SK-N-SH (cell line): Measurements from ENCODE around the gene ACSBG1. TPM values are rescaled to one million over a fixed set of nuclear protein-coding genes. Genes with fewer than 3 reads are reported as not detected.

Experiments used
- CTCF ChIA-PET: fragments of 300-600, 350-600 bp; formaldehyde crosslinking; extraction: SDS; loops from one replicate; lab custom pipeline; 2021; lab: Yijun Ruan, JAX
- POLR2A ChIA-PET: fragments of 350-600 bp; sonication (Branson Sonifier 250); formaldehyde crosslinking; extraction: SDS; loops from one replicate; lab custom pipeline; 2020; ENCODE audit warnings: antibody characterized with exemption, inconsistent platforms; lab: Yijun Ruan, JAX
- DNase-seq: peaks from one replicate; pipeline ENCODE4 v3.0.0; 2012
- H2AFZ ChIP-seq: fragments of 200-600 bp; sonication (generic); 2 replicates; pipeline ENCODE4 v1.8.1; 2016; ENCODE audit warnings: antibody characterized with exemption, mild to moderate bottlenecking, low read depth
- H3F3A ChIP-seq: fragments of 200-600 bp; sonication (generic); replicated peaks from 2 replicates; pipeline ENCODE3; 2016; ENCODE audit warnings: antibody characterized with exemption, mild to moderate bottlenecking; ENCODE audit not compliant: insufficient read depth
- H3K27ac ChIP-seq, 2 experiments: fragments of 200-500 bp in 1 of 2; fragments of 200-600 bp in 1 of 2; sonication (Bioruptor generic) in 1 of 2; sonication (generic), shearing (Covaris generic) in 1 of 2; 2 replicates each; pipeline versions ENCODE4 v1.5.1 to v1.6.1; 2014 to 2016; ENCODE audit warnings: low read depth in 2 of 2, inconsistent platforms in 1 of 2, low read length in 1 of 2, mild to moderate bottlenecking in 1 of 2, mixed read lengths in 1 of 2
- H3K27me3 ChIP-seq: fragments of 200-600 bp; sonication (generic), shearing (Covaris generic); 2 replicates; pipeline ENCODE4 v1.6.1; 2016; ENCODE audit warnings: mixed run types; ENCODE audit not compliant: insufficient read depth
- H3K36me3 ChIP-seq, 2 experiments: fragments of 200-500 bp in 1 of 2; fragments of 200-600 bp in 1 of 2; sonication (Bioruptor generic) in 1 of 2; sonication (generic) in 1 of 2; replicated peaks in 1 of 2; 2 replicates each; pipeline versions ENCODE3 to v1.5.1; 2014 to 2016; ENCODE audit warnings: low read length in 1 of 2, mild to moderate bottlenecking in 1 of 2; ENCODE audit not compliant: insufficient read depth in 2 of 2, control insufficient read depth in 1 of 2
- H3K4me1 ChIP-seq, 2 experiments: fragments of 200-500 bp in 1 of 2; fragments of 200-600 bp in 1 of 2; sonication (Bioruptor generic) in 1 of 2; sonication (generic), shearing (Covaris generic) in 1 of 2; 2 replicates each; pipeline versions ENCODE4 v1.5.1 to v1.6.1; 2014 to 2016; ENCODE audit warnings: low read depth in 1 of 2, low read length in 1 of 2, mixed run types in 1 of 2; ENCODE audit not compliant: insufficient read depth in 2 of 2, control insufficient read depth in 1 of 2
- H3K4me2 ChIP-seq: fragments of 200-600 bp; sonication (generic), shearing (Covaris generic); 2 replicates; pipeline ENCODE4 v1.6.1; 2017; ENCODE audit warnings: mixed run types
- H3K4me3 ChIP-seq, 2 experiments: fragments of 200-500 bp in 1 of 2; fragments of 200-600 bp in 1 of 2; sonication (Bioruptor generic) in 1 of 2; sonication (generic), shearing (Covaris generic) in 1 of 2; 2 replicates each; pipeline versions ENCODE4 v1.5.1 to v1.8.1; 2014 to 2016; ENCODE audit warnings: low read depth in 2 of 2, inconsistent platforms in 1 of 2, low read length in 1 of 2, mild to moderate bottlenecking in 1 of 2, mixed read lengths in 1 of 2, moderate library complexity in 1 of 2
- H3K79me2 ChIP-seq: fragments of 200-600 bp; sonication (generic); 2 replicates; pipeline ENCODE4 v1.8.1; 2017; ENCODE audit warnings: mild to moderate bottlenecking; ENCODE audit not compliant: insufficient read depth
- H3K9ac ChIP-seq: fragments of 200-600 bp; sonication (generic); 2 replicates; pipeline ENCODE4 v1.6.1; 2017; ENCODE audit warnings: mixed run types
- H3K9me2 ChIP-seq: fragments of 200-600 bp; sonication (generic); 2 replicates; pipeline ENCODE4 v1.6.1; 2017; ENCODE audit warnings: mixed run types
- H3K9me3 ChIP-seq: fragments of 200-600 bp; sonication (generic); 2 replicates; pipeline ENCODE4 v1.6.1; 2017; ENCODE audit warnings: mixed run types, mild to moderate bottlenecking, moderate library complexity
- H4K20me1 ChIP-seq: fragments of 200-600 bp; sonication (generic); 2 replicates; pipeline ENCODE4 v1.6.1; 2017; ENCODE audit warnings: mild to moderate bottlenecking, mixed run types; ENCODE audit not compliant: insufficient read depth
- CHD2 ChIP-seq: fragments of 150-350 bp; IDR thresholded peaks from 2 replicates; pipeline ENCODE4 v1.6.1; 2018; ENCODE audit warnings: low read length; ENCODE audit not compliant: partially characterized antibody
- FOSL2 ChIP-seq: IDR thresholded peaks from 2 replicates; pipeline ENCODE4 v1.4.0; 2012; ENCODE audit warnings: low read depth, mild to moderate bottlenecking, moderate library complexity, borderline replicate concordance
- GABPA ChIP-seq: IDR thresholded peaks from 2 replicates; pipeline ENCODE4 v1.4.0; 2012; ENCODE audit warnings: low read depth, mild to moderate bottlenecking
- GATA2 ChIP-seq: sonication (generic); formaldehyde crosslinking; IDR thresholded peaks from 2 replicates; pipeline ENCODE4 v1.5.0; 2020; ENCODE audit warnings: mild to moderate bottlenecking, missing genetic modification reagents
- JUND ChIP-seq: IDR thresholded peaks from 2 replicates; pipeline ENCODE4 v1.4.0; 2012
- MAX ChIP-seq: IDR thresholded peaks from 2 replicates; pipeline ENCODE4 v1.4.0; 2012; ENCODE audit warnings: low read depth
- MEF2A ChIP-seq: IDR thresholded peaks from 2 replicates; pipeline ENCODE4 v1.4.0; 2012; ENCODE audit warnings: low read depth, borderline replicate concordance
- NFIC ChIP-seq: IDR thresholded peaks from 2 replicates; pipeline ENCODE4 v1.4.0; 2012; ENCODE audit warnings: borderline replicate concordance
- POLR2AphosphoS5 ChIP-seq: IDR thresholded peaks from 2 replicates; pipeline ENCODE4 v1.6.1; 2012; ENCODE audit warnings: low read depth, low read length
- RAD21 ChIP-seq: IDR thresholded peaks from 2 replicates; pipeline ENCODE4 v1.6.1; 2012; ENCODE audit warnings: mild to moderate bottlenecking, low read length
- RCOR1 ChIP-seq: fragments of 150-350 bp; IDR thresholded peaks from 2 replicates; pipeline ENCODE4 v1.6.1; 2017; ENCODE audit warnings: antibody characterized with exemption, low read length
- REST ChIP-seq: IDR thresholded peaks from 2 replicates; pipeline ENCODE4 v1.6.1; 2012; ENCODE audit warnings: mild to moderate bottlenecking, low read depth, low read length, moderate library complexity
- RFX5 ChIP-seq: IDR thresholded peaks from 2 replicates; pipeline ENCODE4 v1.6.1; 2012; ENCODE audit warnings: mild to moderate bottlenecking, improper control_type of control experiment, low read length
- SIN3A ChIP-seq: IDR thresholded peaks from 2 replicates; pipeline ENCODE4 v1.6.1; 2012; ENCODE audit warnings: low read depth, mild to moderate bottlenecking, low read length, moderate library complexity, borderline replicate concordance
- TAF1 ChIP-seq: IDR thresholded peaks from 2 replicates; pipeline ENCODE4 v1.6.1; 2012; ENCODE audit warnings: low read depth, mild to moderate bottlenecking, low read length, moderate library complexity, borderline replicate concordance
- TCF12 ChIP-seq: IDR thresholded peaks from 2 replicates; pipeline ENCODE4 v1.4.0; 2012
- WGBS: methylation state at CpG from one replicate; pipeline ENCODE4 v1.1.6; 2017; ENCODE audit warnings: low lambda C conversion rate; 5-methylcytosine and 5-hydroxymethylcytosine counted together
- polyA plus RNA-seq, 3 experiments: library from polyadenylated mRNA; depleted of rRNA; stranded (reverse); fragments of >200 nt; gene quantifications; 2 replicates each; pipeline ENCODE4 v1.2.3, GENCODE V29; 2012
- TF ChIP-seq, protein P1 (sequence below): IDR thresholded peaks from 2 replicates; pipeline ENCODE4 v1.4.0; 2012; ENCODE audit warnings: low read depth, borderline replicate concordance
- TF ChIP-seq, protein P2 (sequence below): fragments of 150-350 bp; IDR thresholded peaks from 2 replicates; pipeline ENCODE4 v1.6.1; 2017; ENCODE audit warnings: antibody characterized with exemption, low read length, low read depth, borderline replicate concordance
- TF ChIP-seq, protein P3 (sequence below): fragments of 150-350 bp; IDR thresholded peaks from 2 replicates; pipeline ENCODE4 v1.6.1; 2016; ENCODE audit warnings: mild to moderate bottlenecking, low read depth, low read length

ACSBG1 gene
- polyA plus RNA-seq, 1 of the 3 experiments (the other 2 are of a cell fraction), result under 0.01 TPM

DNA sequence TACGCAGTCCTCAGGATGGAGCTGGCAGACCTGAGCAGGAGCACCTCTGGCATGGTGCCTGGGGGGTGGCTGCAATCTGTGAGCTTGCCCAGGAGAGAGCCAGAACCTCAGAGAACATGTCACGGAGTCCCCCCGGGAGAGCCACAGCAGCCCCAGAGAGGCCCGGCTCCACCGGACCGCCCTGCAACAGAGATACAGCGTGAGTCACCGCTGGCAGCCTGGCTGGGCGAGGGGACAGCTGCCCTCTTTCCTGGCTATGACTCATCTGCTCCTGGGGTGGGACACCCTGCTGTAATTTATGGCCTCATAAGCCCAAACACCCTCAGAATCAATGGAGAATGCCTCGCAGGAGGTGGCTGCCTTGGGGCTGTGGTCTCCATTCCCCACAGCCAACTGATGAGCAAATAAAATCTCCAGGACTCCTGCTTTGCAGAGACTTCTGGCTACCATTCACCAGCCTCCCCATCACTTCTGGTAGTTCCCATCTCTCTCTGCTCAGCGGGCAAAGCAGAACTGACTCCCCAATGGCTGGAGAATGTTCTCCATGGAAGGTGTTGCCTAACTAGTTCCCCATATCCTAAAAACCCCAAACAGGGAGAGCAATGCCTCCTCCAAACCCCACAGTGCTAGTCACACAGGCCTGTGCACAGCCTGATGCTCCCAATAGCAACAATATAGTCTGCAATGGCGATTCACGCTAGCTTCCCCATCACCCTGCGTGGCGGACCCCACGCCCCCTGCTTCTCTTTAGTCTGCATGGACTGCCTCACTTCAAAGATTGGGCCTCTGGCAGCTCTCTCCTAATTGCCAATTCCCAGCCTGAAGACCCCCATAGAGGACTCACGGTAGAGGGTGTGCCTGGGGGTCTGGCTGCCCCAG is 21.6 kb downstream of the ACSBG1 start (continued):
- no peak for TF ChIP-seq GABPA
- TF ChIP-seq, protein P1, sequence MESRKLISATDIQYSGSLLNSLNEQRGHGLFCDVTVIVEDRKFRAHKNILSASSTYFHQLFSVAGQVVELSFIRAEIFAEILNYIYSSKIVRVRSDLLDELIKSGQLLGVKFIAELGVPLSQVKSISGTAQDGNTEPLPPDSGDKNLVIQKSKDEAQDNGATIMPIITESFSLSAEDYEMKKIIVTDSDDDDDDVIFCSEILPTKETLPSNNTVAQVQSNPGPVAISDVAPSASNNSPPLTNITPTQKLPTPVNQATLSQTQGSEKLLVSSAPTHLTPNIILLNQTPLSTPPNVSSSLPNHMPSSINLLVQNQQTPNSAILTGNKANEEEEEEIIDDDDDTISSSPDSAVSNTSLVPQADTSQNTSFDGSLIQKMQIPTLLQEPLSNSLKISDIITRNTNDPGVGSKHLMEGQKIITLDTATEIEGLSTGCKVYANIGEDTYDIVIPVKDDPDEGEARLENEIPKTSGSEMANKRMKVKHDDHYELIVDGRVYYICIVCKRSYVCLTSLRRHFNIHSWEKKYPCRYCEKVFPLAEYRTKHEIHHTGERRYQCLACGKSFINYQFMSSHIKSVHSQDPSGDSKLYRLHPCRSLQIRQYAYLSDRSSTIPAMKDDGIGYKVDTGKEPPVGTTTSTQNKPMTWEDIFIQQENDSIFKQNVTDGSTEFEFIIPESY, result 0 out of 2 replicates have a peak, but pooled peaks have one; percentile 31
- no peak for TF ChIP-seq RFX5
- peak; percentile 91 for TF ChIP-seq TCF12
- no peak for TF ChIP-seq TAF1
- TF ChIP-seq FOSL2, result peak; percentile 98
- no peak for TF ChIP-seq CHD2
- peak; percentile 97 for TF ChIP-seq JUND
- no peak for TF ChIP-seq POLR2AphosphoS5
- TF ChIP-seq SIN3A, result no peak
- TF ChIP-seq MEF2A, result 0 out of 2 replicates have a peak, but pooled peaks have one; percentile 25

GRCh38 chr15:78212008-78212407 is 22.4 kb downstream of the ACSBG1 start:
- Histone ChIP-seq H3K79me2 (no peaks in the 10 kb centered on the region), H3K9ac (no peak overlapping the region), H3K36me3 (no peaks in the 10 kb centered on the region), H3K9me2 (no peaks in the 10 kb centered on the region), H4K20me1 (no peaks in the 10 kb centered on the region), H3K9me3 (no peaks in the 10 kb centered on the region), H3K4me3 (no peak overlapping the region), H3F3A (no peaks in the 10 kb centered on the region), H3K4me1 (peaks cover 20 to 32% of the 10 kb centered on the region in 2 experiments; a peak in 3 of 4 replicates), H3K4me2 (peak overlapping the region; percentile 58; the same call in 1 of the 2 replicates), H2AFZ (no peak overlapping the region), H3K27me3 (no peaks in the 10 kb centered on the region), H3K27ac (peak overlapping the region in 1 of 2 experiments; percentile 11; a peak in 1 of 4 replicates)
- CTCF ChIA-PET, result interaction anchor here (0.9 to 4.3 kb wide), 6 partner anchors 12 to 253 kb away, joined by 4 to 22 read pairs (median 6); no protein-coding TSS in a partner anchor
- no peak for DNase-seq
- 80% methylated on average over 10 of the region's 10 CpGs for WGBS
- POLR2A ChIA-PET, result no interaction called here
- TF ChIP-seq RCOR1, result no peak
- TF ChIP-seq RAD21, result no peak
- TF ChIP-seq, protein P2, sequence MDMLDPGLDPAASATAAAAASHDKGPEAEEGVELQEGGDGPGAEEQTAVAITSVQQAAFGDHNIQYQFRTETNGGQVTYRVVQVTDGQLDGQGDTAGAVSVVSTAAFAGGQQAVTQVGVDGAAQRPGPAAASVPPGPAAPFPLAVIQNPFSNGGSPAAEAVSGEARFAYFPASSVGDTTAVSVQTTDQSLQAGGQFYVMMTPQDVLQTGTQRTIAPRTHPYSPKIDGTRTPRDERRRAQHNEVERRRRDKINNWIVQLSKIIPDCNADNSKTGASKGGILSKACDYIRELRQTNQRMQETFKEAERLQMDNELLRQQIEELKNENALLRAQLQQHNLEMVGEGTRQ, result no peak
- no peak for TF ChIP-seq CHD2
- TF ChIP-seq, protein P1, result no peak
- TF ChIP-seq, protein P3, sequence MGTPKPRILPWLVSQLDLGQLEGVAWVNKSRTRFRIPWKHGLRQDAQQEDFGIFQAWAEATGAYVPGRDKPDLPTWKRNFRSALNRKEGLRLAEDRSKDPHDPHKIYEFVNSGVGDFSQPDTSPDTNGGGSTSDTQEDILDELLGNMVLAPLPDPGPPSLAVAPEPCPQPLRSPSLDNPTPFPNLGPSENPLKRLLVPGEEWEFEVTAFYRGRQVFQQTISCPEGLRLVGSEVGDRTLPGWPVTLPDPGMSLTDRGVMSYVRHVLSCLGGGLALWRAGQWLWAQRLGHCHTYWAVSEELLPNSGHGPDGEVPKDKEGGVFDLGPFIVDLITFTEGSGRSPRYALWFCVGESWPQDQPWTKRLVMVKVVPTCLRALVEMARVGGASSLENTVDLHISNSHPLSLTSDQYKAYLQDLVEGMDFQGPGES, result no peak
- TF ChIP-seq SIN3A, result no peak
- no peak for TF ChIP-seq MAX
- no peak for TF ChIP-seq REST
- TF ChIP-seq GATA2 (CRISPR knock-in tag), result no peak
- no peak for TF ChIP-seq NFIC
- no peak for TF ChIP-seq MEF2A
- TF ChIP-seq JUND, result no peak
